Epithelial cell of proximal tubule (primary cell): ENCODE measurements around the gene IQSEC1. TPM values are rescaled to one million over a fixed set of nuclear protein-coding genes. Genes with fewer than 3 reads are reported as not detected.

Source experiments
- DNase-seq: peaks from one replicate; pipeline ENCODE4 v3.0.0-alpha.2; 2011; ENCODE audit warnings: low read depth
- H3K4me3 ChIP-seq: 2 replicates; pipeline ENCODE4 v1.5.1; 2011; ENCODE audit warnings: low read depth, mild to moderate bottlenecking, low read length
- total RNA-seq: library from RNA; depleted of rRNA; stranded (reverse); fragments of >200 nt; gene quantifications from 2 replicates; pipeline ENCODE4 v1.2.3, GENCODE V29; 2015
- TF ChIP-seq, protein P1 (sequence below): conservative IDR thresholded peaks from 2 replicates; pipeline ENCODE4 v1.5.1; 2012; ENCODE audit warnings: low read depth, mild to moderate bottlenecking, low read length

The IQSEC1 gene
- total RNA-seq, 1 donor from 2014 or later: 8.8 TPM

DNA sequence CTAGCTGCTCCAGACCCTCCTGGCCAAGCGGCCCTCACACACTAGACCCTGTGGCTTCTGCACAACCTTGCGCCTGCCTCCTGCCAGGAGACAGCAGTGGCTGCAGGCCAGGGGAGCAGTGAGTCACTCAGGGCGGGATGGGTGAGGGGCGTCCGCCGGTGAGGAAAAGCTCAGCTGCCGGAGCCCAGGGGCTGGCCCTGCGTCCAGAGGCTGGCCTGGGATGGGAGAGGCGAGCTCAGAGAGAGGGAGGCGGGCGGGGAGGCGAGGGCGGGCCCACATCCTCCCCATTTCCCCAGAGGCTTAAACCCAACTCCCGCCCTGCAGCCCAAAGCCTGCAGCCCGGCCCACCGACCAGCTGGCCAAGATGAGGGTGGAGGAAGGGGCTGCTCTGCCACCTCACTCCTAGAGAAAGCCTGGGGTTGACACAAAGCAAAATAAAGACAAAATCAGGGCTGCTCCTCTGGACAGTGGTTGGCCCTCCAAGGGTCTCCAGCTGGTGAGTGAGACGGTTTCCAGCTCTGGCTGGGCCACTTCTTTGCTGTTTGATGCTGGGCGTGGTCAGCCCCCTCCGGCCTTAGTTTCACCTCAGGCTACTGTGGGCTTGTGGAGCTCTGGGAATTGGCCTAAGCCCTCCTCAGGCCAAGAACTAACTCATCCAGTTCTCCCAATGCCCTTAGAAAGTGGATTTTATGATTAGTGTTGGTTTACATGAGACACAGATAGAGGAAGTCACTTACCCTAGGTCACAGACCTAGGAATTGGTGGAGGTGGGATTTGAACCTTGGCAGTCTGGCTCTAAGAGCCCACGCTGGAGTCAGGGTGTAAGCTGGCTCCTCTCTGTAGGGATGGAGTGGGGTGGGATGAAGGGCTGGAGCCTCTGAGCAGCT is 50.6 kb downstream of the IQSEC1 start:
- TF ChIP-seq, protein P1, sequence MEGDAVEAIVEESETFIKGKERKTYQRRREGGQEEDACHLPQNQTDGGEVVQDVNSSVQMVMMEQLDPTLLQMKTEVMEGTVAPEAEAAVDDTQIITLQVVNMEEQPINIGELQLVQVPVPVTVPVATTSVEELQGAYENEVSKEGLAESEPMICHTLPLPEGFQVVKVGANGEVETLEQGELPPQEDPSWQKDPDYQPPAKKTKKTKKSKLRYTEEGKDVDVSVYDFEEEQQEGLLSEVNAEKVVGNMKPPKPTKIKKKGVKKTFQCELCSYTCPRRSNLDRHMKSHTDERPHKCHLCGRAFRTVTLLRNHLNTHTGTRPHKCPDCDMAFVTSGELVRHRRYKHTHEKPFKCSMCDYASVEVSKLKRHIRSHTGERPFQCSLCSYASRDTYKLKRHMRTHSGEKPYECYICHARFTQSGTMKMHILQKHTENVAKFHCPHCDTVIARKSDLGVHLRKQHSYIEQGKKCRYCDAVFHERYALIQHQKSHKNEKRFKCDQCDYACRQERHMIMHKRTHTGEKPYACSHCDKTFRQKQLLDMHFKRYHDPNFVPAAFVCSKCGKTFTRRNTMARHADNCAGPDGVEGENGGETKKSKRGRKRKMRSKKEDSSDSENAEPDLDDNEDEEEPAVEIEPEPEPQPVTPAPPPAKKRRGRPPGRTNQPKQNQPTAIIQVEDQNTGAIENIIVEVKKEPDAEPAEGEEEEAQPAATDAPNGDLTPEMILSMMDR: no peak

DNA sequence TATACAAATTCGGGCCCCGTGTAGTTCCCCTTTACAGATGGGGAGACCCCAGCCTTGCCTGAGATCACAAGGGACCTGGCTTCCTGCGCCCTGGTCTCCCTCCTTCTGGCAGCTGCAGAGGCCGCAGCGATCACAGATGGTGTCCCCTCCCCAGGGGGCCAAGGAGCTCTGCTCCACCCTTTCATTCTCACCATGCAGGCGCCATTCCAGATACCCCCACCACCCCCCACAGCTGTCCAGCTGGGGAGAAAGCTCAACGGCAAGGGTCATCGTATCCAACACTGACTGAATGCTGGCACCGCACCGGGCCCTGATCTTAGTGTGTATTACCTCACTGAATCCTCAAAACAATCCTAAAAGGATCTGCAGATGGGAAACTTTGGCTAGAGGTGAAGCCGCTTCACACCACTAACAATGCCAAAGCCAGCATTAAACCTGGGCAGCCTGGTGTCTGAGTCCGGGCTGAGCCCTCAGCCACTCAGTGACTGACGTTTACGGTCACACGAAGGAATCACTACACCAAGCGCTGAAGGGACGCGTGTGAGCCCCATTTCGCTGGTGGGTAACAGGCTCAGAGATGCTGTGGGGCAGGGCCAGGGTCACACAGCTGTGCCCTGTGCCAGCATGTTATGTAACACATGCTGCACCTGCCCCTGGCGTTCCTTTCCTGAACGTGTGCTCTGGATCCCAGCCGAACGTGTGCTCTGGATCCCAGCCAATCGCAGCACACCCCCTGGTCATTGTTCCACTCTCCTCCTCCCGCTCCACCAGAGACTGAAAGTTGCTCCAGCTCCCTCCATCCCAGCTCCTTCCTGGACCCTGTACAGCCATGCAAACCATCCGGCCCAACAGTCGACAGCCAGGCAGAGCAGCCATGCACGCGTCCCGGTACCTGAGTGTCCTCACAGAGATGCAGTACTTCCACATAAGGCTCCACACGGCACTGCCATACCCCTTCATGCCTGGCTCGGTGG is 51.8 kb downstream of the IQSEC1 start:
- TF ChIP-seq, protein P1: no peak
- no peak overlapping the region for H3K4me3 ChIP-seq
- no peak for DNase-seq

More for the DNA sequence above, 50.6 kb downstream of the IQSEC1 start:
- no peak overlapping the region for H3K4me3 ChIP-seq
- no peak for DNase-seq

GRCh38 chr3:13020159-13020750 is 53.0 kb downstream of the IQSEC1 start:
- TF ChIP-seq, protein P1: no peak
- no peak for DNase-seq
- H3K4me3 ChIP-seq: no peak overlapping the region

DNA sequence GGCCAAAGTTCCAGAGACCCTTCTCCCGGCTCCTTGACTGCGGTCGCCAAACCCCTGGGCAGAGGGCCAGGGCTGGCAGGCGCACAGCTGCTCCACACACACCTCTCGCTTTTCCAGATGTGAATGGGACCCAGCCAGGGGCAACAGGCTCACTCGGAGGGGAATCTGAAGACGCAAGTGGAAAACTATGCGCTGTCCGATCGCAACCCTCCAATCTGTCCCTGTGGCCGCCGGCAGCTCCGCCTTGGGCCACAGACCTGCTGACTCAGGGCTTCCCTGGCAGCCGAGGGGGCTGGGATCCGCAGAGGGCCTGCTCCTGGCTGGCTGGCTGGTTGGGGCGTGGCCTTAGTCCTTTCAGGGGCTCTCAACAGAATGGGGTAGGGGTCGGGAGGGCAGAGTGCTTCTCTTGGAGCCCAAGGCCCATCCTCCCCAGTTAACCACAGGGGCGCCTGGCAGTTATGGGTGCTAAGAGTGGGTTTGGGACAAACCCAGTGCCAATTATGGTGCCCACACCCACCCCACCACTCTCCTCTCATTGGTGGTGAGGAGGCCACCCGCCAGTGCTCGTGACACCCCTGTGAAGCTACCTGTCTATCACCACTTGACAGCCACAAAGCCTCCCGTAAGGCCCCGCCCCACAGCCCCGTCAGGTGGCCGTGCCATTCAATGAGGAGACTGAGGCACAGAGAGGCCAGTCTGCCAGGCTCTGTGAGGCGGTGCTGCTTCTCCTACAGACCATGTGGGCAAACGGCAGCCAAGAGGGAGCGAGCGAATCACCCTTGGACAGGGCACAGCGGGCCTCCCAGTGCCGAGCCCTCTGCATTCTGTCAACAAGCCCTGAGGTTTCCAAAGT is 53.8 kb downstream of the IQSEC1 start:
- DNase-seq: no peak
- TF ChIP-seq, protein P1: no peak
- peak overlapping the region; percentile 15 for H3K4me3 ChIP-seq

GRCh38 chr3:13018561-13019242 is 54.5 kb downstream of the IQSEC1 start:
- TF ChIP-seq, protein P1: no peak
- peak overlapping the region; percentile 15 for H3K4me3 ChIP-seq
- no peak for DNase-seq
